Fibroblast of lung (primary cell): ENCODE results near the gene SEMA3B. TPM values are rescaled to one million over a fixed set of nuclear protein-coding genes. Genes with fewer than 3 reads are reported as not detected.

ENCODE experiments used
- DNase-seq, 2 donors: peaks; one replicate each; pipeline versions ENCODE4 v3.0.0 to v3.0.0-alpha.2; 2010; ENCODE audit warnings: low read depth in 2 of 2
- H2AFZ ChIP-seq: 2 replicates; pipeline ENCODE4 v1.5.1; 2012; ENCODE audit warnings: low read length, control low read depth, inconsistent platforms
- H3K27ac ChIP-seq: 2 replicates; pipeline ENCODE4 v1.5.1; 2011; ENCODE audit warnings: low read length, control low read depth; ENCODE audit not compliant: insufficient read depth
- H3K27me3 ChIP-seq: 2 replicates; pipeline ENCODE4 v1.5.1; 2011; ENCODE audit warnings: mild to moderate bottlenecking, low read length; ENCODE audit not compliant: control insufficient read depth, insufficient read depth
- H3K36me3 ChIP-seq: 2 replicates; pipeline ENCODE4 v1.5.1; 2011; ENCODE audit warnings: low read length; ENCODE audit not compliant: control insufficient read depth, insufficient read depth
- H3K4me1 ChIP-seq: 2 replicates; pipeline ENCODE4 v1.5.1; 2011; ENCODE audit warnings: low read length; ENCODE audit not compliant: control insufficient read depth, insufficient read depth; ENCODE audit errors: extremely low read depth
- H3K4me2 ChIP-seq: 2 replicates; pipeline ENCODE4 v1.5.1; 2011; ENCODE audit warnings: low read length, control low read depth; ENCODE audit not compliant: insufficient read depth; ENCODE audit errors: extremely low read depth
- H3K4me3 ChIP-seq, 4 experiments: fragments of 200-600 bp in 1 of 4; sonication (generic) in 1 of 4; replicated peaks in 1 of 4; 2 replicates each; pipeline ENCODE4 v1.5.1; 2011 to 2016; ENCODE audit warnings: low read length in 4 of 4, low read depth in 3 of 4, mild to moderate bottlenecking in 3 of 4, control low read depth in 2 of 4, inconsistent platforms in 1 of 4, mixed read lengths in 1 of 4; ENCODE audit not compliant: insufficient read depth in 1 of 4; ENCODE audit errors: control extremely low read depth in 1 of 4
- H3K79me2 ChIP-seq: 2 replicates; pipeline ENCODE4 v1.5.1; 2012; ENCODE audit warnings: mild to moderate bottlenecking, low read length, inconsistent platforms; ENCODE audit not compliant: control insufficient read depth, insufficient read depth
- H3K9ac ChIP-seq: 2 replicates; pipeline ENCODE4 v1.5.1; 2011; ENCODE audit warnings: mild to moderate bottlenecking, low read length, control low read depth; ENCODE audit not compliant: insufficient read depth
- H3K9me3 ChIP-seq: 2 replicates; pipeline ENCODE4 v1.5.1; 2012; ENCODE audit warnings: low read depth, low read length; ENCODE audit not compliant: control insufficient read depth, insufficient read depth
- H4K20me1 ChIP-seq: 2 replicates; pipeline ENCODE4 v1.5.1; 2011; ENCODE audit warnings: low read length; ENCODE audit not compliant: control insufficient read depth, insufficient read depth; ENCODE audit errors: extremely low read depth
- EZH2 ChIP-seq: IDR thresholded peaks from 2 replicates; pipeline ENCODE4 v1.5.1; 2012; ENCODE audit warnings: low read length, control low read depth, mild to moderate bottlenecking; ENCODE audit errors: missing control alignments
- polyA plus RNA-seq, 2 donors: library from polyadenylated mRNA; depleted of rRNA in 1 of 2; stranded (reverse) in 1 of 2; unstranded in 1 of 2; fragments of >200 nt; gene quantifications; 2 replicates each; pipeline ENCODE4 v1.2.1, GENCODE V29; 2011 to 2012; ENCODE audit warnings: missing spikeins in 1 of 2
- total RNA-seq: library from RNA; depleted of rRNA; stranded (reverse); fragments of >200 nt; gene quantifications from 2 replicates; pipeline ENCODE4 v1.2.1, GENCODE V29; 2014
- TF ChIP-seq, protein P1 (sequence below), 2 donors: IDR thresholded peaks in 1 of 2; conservative IDR thresholded peaks in 1 of 2; 1 replicate in 1 of 2; 2 replicates in 1 of 2; pipeline ENCODE4 v1.5.1; 2011 to 2012; ENCODE audit warnings: low read length in 2 of 2, control low read depth in 1 of 2, inconsistent platforms in 1 of 2, low read depth in 1 of 2, mild to moderate bottlenecking in 1 of 2

Gene SEMA3B
- total and polyA plus RNA-seq, 2 donors (not counting 1 experiment from before 2014, with no cell fraction given): 23.5 to 85.2 TPM

DNA sequence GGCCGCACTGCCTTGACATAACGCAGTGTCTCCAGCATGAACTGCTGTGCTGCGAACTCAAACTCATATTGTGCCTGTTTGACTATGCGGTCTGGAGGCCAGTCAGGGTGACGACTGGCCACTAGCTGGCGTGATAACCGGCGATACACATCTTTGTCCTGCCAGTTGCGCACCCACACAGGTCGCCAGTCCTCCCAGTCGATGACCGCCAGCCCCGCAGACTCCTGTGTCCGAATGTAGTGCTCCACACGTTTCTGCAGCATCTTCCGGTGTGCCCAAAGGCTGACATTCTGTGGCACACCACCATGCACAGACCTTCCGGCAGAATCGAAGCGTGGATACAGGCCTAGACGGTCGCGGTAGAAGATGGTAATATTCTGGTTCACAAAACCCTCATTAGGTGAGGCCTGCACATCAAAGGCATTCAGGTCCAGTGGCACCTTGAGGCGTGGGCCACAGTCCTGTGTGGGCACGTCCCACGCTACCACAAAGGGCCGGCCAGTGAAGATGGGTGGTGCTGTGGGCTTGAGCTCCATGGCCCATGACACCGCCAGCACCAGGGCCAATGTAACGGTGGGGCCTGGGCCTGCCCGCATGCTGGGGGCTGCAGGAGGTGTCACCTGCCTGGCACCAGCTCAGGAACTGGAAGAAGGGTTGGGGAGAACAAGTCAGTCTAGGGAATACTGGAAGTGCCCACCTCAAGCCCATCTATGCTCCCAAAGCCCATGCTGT is 51.1 kb downstream of the SEMA3B start:
- peaks cover 7% of the 10 kb centered on the region for H3K4me1 ChIP-seq
- peak overlapping the region; percentile 87 for H3K4me2 ChIP-seq
- peaks cover 18% of the 10 kb centered on the region for H3K36me3 ChIP-seq
- H3K27me3 ChIP-seq: no peaks in the 10 kb centered on the region
- peaks cover 23% of the 10 kb centered on the region for H3K79me2 ChIP-seq
- no peak overlapping the region for H2AFZ ChIP-seq
- no peak overlapping the region for H3K9ac ChIP-seq
- DNase-seq: no peak
- no peaks in the 10 kb centered on the region for H3K9me3 ChIP-seq
- H3K4me3 ChIP-seq: peak overlapping the region; percentile 64 to 84 (median 68)
- TF ChIP-seq EZH2: no peak
- TF ChIP-seq, protein P1, sequence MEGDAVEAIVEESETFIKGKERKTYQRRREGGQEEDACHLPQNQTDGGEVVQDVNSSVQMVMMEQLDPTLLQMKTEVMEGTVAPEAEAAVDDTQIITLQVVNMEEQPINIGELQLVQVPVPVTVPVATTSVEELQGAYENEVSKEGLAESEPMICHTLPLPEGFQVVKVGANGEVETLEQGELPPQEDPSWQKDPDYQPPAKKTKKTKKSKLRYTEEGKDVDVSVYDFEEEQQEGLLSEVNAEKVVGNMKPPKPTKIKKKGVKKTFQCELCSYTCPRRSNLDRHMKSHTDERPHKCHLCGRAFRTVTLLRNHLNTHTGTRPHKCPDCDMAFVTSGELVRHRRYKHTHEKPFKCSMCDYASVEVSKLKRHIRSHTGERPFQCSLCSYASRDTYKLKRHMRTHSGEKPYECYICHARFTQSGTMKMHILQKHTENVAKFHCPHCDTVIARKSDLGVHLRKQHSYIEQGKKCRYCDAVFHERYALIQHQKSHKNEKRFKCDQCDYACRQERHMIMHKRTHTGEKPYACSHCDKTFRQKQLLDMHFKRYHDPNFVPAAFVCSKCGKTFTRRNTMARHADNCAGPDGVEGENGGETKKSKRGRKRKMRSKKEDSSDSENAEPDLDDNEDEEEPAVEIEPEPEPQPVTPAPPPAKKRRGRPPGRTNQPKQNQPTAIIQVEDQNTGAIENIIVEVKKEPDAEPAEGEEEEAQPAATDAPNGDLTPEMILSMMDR (conservative IDR thresholded peaks at IDR 0.05 in 1 of 2, IDR thresholded peaks at IDR 0.05 in 1 of 2; ENCODE audit: low read depth in 1 of 2, low read length in 2 of 2): no peak
- no peak overlapping the region for H3K27ac ChIP-seq
- H4K20me1 ChIP-seq: no peaks in the 10 kb centered on the region

DNA sequence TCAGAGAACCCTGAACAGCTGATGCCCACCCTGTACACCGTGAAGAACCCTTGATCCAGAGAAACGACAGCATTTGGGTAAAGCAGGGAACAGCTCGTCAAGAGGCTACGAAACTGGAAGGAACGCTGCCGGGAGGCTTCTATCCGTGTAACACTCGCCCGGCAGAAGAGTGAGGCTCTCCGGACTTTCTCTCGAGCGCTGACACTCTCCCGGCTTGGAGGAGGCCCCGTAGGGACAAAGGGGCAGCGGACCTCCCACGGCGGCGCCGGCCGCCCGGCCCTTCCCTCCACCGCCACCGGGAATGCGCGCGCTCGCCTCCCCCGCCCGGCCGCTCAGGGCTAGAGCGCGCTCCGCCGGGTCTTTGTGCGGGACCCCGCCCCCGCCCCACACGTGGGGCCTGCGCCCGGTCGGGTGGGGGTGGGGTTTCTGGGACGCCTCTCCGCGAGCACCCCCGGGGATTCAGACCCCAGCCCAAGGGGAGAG is 51.9 kb downstream of the SEMA3B start:
- Histone ChIP-seq H3K27ac (peak overlapping the region; percentile 99), H4K20me1 (no peaks in the 10 kb centered on the region), H3K79me2 (peaks cover 23% of the 10 kb centered on the region), H3K4me2 (peak overlapping the region; percentile 87), H3K4me1 (peaks cover 7% of the 10 kb centered on the region), H3K9ac (peak overlapping the region; percentile 99), H3K36me3 (peaks cover 19% of the 10 kb centered on the region), H2AFZ (no peak overlapping the region), H3K4me3 (peak overlapping the region; percentile 64 to 84 (median 68)), H3K9me3 (no peaks in the 10 kb centered on the region), H3K27me3 (no peaks in the 10 kb centered on the region)
- TF ChIP-seq EZH2: no peak
- TF ChIP-seq, protein P1 (conservative IDR thresholded peaks at IDR 0.05 in 1 of 2, IDR thresholded peaks at IDR 0.05 in 1 of 2; ENCODE audit: low read depth in 1 of 2, low read length in 2 of 2): no peak
- peak; percentile 65 for DNase-seq

DNA sequence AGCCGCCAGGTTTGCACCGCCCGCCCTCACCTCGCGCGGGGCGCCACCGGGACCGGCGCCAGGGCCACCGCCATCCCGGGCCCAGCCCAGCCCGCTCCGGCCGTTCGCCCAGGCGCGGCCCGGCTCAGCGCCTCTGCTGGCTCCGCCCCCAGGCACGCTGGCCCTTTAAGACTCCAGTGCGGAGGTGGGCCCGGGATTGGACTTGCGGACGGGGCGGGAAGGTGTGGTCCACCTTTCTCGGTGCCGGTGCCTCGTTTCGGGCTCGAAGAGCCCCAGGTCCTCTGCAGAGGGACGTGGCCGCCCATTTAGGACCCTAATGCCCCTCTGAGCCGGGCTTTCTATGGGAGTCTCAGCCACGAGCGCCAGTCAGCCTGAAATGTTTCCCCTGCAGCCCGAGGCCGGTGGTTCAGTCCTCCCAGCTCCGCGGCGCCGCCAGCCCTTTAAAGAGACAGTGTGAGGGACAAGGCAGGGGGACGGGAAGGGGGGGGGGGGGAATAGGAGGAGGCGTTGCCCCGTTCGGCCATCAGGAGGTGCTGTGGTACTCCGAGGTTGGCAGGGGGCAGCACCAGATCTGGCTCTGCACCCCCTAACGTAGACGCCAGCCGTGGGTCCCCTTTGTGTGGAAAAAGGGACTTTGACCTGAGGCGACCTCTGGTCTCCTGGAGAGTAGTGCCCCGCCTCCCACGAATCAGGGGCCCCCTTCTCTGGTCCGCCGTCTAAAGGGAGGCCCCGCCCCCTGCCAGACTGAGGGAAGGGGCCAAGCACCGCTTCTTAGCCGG is 52.6 kb downstream of the SEMA3B start:
- peak; percentile 88 to 89 for DNase-seq
- TF ChIP-seq, protein P1 (conservative IDR thresholded peaks at IDR 0.05 in 1 of 2, IDR thresholded peaks at IDR 0.05 in 1 of 2; ENCODE audit: low read depth in 1 of 2, low read length in 2 of 2): peak; percentile 11 to 41
- no peak for TF ChIP-seq EZH2
- peak overlapping the region; percentile 99 for H3K27ac ChIP-seq
- peak overlapping the region; percentile 64 to 69 (median 66) for H3K4me3 ChIP-seq
- peaks cover 19% of the 10 kb centered on the region for H3K36me3 ChIP-seq
- H3K9me3 ChIP-seq: no peaks in the 10 kb centered on the region
- H3K4me1 ChIP-seq: peaks cover 7% of the 10 kb centered on the region
- peak overlapping the region; percentile 69 for H3K4me2 ChIP-seq
- H4K20me1 ChIP-seq: no peaks in the 10 kb centered on the region
- peak overlapping the region; percentile 99 for H3K9ac ChIP-seq
- H3K27me3 ChIP-seq: no peaks in the 10 kb centered on the region
- peaks cover 23% of the 10 kb centered on the region for H3K79me2 ChIP-seq
- H2AFZ ChIP-seq: peak overlapping the region; percentile 95
